ENCODE results near the gene CYP24A1.
"Not testable (repeated sequence)": the region's sequence is repeated elsewhere in the genome, so short reads cannot be mapped to it uniquely, and the experiment has no call there.

Gene CYP24A1

DNA sequence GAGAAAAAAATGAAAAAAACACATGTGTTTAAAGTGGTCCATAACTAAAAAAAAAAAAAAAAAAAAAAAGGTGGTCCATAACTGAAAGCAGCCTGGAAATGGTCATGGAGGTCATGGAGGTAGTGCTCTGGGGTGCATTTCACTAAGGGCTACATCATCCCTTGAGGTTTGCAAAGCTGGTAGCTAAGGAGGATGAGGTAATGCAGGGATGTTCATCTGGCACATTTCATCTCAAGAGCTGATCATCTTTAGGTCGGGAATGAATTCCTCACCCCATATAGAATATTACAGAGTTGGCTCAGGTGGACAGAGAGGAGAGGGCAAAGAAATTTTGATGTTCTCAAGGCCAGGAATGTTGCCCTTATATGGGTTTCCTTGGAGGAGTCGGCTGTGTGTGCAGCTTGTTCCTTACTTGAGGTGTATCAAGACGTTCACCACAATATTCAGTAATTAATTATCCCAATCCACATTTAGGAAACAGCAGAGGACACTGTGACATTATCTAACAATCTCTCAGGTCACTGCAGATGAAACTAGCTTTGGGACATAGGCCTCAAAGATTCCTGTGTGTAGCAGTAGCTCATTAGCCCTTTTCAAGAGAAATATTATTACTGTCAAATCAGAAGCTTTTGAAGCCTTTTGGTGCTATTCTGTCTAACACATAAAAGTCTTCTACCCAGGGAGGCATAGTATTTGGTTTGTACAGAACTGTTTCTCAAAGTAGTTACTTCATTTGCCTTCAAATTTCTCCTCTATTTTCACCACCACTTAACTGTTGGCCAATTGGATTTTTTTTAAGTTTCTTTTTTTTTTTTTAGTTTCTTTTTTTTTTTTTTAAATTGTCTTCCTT is 46.8 kb downstream of the CYP24A1 start:
- H3K79me2 ChIP-seq (ENCODE audit: control insufficient read depth, low read length): peaks cover 25% of the 10 kb centered on the region; the same call in 1 of the 2 replicates
- TF ChIP-seq EZH2phosphoT487 (IDR thresholded peaks at IDR 0.05; ENCODE audit: borderline replicate concordance, low read length) (no peak), CTCF (IDR thresholded peaks at IDR 0.05; ENCODE audit: low read depth, low read length, poor library complexity, severe bottlenecking) (no peak)
- H3K4me1 ChIP-seq (ENCODE audit: control insufficient read depth, low read length): peaks cover 3% of the 10 kb centered on the region
- H3K9me3 ChIP-seq (ENCODE audit: control insufficient read depth, insufficient read depth, low read length): no peaks in the 10 kb centered on the region
- no peak overlapping the region for H3K4me2 ChIP-seq (ENCODE audit: low read length)
- H3K36me3 ChIP-seq (ENCODE audit: control insufficient read depth, low read length): no peaks in the 10 kb centered on the region
- H3K27me3 ChIP-seq (ENCODE audit: control insufficient read depth, low read length): no peaks in the 10 kb centered on the region
- H4K20me1 ChIP-seq (ENCODE audit: control insufficient read depth, insufficient read depth, low read depth, low read length): no peaks in the 10 kb centered on the region
- no peak overlapping the region for H3K27ac ChIP-seq (ENCODE audit: low read depth, low read length)
- H3F3A ChIP-seq (ENCODE audit: control insufficient read depth, insufficient read depth): no peaks in the 10 kb centered on the region
- no peaks in the 10 kb centered on the region for H3K9me2 ChIP-seq (replicated peaks; ENCODE audit: control insufficient read depth, low read length)
- no peak overlapping the region for H3K4me3 ChIP-seq (ENCODE audit: low read length)

DNA sequence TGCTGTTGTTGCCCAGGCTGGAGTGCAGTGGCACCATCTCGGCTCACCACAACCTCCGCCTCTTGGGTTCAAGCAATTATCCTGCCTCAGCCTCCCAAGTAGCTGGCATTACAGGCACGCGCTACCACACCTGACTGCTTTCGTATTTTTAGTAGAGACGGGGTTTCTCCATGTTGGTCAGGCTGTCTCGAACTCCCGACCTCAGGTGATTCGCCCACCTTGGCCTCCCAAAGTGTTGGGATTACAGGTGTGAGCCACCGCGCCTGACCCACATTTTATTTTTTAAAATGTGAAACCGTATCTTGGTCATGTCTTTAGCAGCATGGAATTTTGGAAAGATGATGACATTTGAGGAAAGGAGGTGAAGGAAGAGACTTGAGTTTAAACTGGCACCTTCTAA is 47.5 kb downstream of the CYP24A1 start:
- H3K4me3 ChIP-seq (ENCODE audit: low read length); H3K36me3 ChIP-seq (ENCODE audit: control insufficient read depth, low read length); H3K9me3 ChIP-seq (ENCODE audit: control insufficient read depth, insufficient read depth, low read length); H3K27me3 ChIP-seq (ENCODE audit: control insufficient read depth, low read length); H3K4me2 ChIP-seq (ENCODE audit: low read length); H3K4me1 ChIP-seq (ENCODE audit: control insufficient read depth, low read length); H3K27ac ChIP-seq (ENCODE audit: low read depth, low read length); H3F3A ChIP-seq (ENCODE audit: control insufficient read depth, insufficient read depth); H3K9me2 ChIP-seq (replicated peaks; ENCODE audit: control insufficient read depth, low read length); H4K20me1 ChIP-seq (ENCODE audit: control insufficient read depth, insufficient read depth, low read depth, low read length): not testable (repeated sequence)
- H3K79me2 ChIP-seq (ENCODE audit: control insufficient read depth, low read length): peaks cover 25% of the 10 kb centered on the region; the same call in 1 of the 2 replicates

DNA sequence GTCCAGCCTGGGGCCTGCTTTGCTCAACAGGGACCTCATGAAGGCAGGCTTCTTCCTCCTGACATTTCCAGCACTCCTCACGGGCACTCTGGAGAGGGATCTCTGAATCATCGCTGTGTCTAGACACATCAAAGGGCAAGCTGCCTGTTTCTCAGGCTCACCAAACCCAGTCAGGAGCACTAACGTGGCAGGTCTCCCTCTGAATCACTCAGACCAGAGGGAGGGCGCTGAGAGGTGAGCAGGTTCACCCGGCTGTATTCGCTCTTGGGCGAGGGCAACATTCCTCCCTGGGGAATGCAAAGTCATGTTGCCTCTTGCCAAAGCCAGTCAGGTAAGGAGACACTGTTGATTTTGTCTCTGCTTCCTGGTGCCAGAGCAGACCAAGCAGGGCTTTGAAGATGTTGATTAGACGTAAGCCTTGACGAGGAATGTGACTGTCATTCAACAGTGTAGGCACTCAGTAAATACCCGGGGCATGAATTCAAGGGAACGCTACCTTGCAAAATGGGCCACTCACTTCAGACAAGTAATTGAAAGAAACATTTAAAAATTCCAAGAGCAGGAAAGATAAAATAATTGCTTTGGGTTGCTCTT is 50.1 kb downstream of the CYP24A1 start:
- no peak overlapping the region for H3K27ac ChIP-seq (ENCODE audit: low read depth, low read length)
- H3K4me2 ChIP-seq (ENCODE audit: low read length): no peak overlapping the region

More for the DNA sequence above, 50.1 kb downstream of the CYP24A1 start:
- Histone ChIP-seq H3K36me3 (ENCODE audit: control insufficient read depth, low read length) (no peaks in the 10 kb centered on the region), H3F3A (ENCODE audit: control insufficient read depth, insufficient read depth) (no peaks in the 10 kb centered on the region), H3K9me3 (ENCODE audit: control insufficient read depth, insufficient read depth, low read length) (no peaks in the 10 kb centered on the region), H4K20me1 (ENCODE audit: control insufficient read depth, insufficient read depth, low read depth, low read length) (no peaks in the 10 kb centered on the region), H3K9me2 (replicated peaks; ENCODE audit: control insufficient read depth, low read length) (no peaks in the 10 kb centered on the region), H3K4me3 (ENCODE audit: low read length) (no peak overlapping the region), H3K79me2 (ENCODE audit: control insufficient read depth, low read length) (peaks cover 25% of the 10 kb centered on the region; the same call in 1 of the 2 replicates), H3K4me1 (ENCODE audit: control insufficient read depth, low read length) (peaks cover 10% of the 10 kb centered on the region), H3K27me3 (ENCODE audit: control insufficient read depth, low read length) (peaks cover 6% of the 10 kb centered on the region; the same call in 1 of the 2 replicates)
- TF ChIP-seq CTCF (IDR thresholded peaks at IDR 0.05; ENCODE audit: low read depth, low read length, poor library complexity, severe bottlenecking): no peak
- no peak for TF ChIP-seq EZH2phosphoT487 (IDR thresholded peaks at IDR 0.05; ENCODE audit: borderline replicate concordance, low read length)
